ENCODE data around the gene HAVCR2.
A peak's percentile ranks its signal among the peaks of the same experiment; 100 is the strongest.

The HAVCR2 gene

DNA sequence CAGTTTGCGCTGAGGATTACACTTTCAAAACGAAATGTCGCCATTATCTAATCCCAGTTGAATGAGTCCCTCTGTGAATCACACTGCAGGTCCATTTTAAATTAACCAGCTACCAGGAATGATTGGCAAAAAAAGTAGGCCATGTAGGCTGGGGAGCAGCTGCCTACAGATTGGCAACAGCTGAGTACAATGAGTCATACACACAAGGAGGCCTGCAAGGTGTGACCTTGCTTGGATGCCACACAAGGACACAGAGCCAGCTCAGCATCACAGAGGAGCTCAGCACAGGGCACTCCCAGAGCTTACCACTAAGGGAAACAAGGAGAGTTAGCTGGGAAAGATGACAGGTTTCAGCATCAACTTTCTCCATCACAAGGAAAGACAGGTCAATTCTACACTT, 62.8 kb downstream of the HAVCR2 start:
- peak; percentile 2 for DNase-seq (ENCODE audit: low read depth, low spot score)

DNA sequence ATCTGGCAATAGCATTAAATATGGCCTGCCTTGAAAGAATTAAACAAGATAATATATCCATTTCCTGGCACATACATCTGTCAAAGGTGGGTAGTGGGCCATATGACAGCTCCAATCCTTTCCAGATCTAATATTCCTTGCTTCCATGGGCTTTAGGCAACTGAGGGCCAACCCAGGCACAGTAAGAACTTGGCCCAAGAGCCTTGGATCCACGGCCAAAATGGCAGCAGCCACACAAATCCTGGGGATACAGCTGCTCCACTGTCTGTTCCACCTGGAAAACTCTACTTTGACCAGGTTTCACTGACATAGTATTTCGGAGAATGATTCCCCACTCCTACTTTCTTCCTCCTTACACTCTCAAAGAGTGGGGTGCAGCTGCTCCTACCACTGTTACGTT, 63.2 kb downstream of the HAVCR2 start:
- DNase-seq (ENCODE audit: low read depth, low spot score), result no peak

DNA sequence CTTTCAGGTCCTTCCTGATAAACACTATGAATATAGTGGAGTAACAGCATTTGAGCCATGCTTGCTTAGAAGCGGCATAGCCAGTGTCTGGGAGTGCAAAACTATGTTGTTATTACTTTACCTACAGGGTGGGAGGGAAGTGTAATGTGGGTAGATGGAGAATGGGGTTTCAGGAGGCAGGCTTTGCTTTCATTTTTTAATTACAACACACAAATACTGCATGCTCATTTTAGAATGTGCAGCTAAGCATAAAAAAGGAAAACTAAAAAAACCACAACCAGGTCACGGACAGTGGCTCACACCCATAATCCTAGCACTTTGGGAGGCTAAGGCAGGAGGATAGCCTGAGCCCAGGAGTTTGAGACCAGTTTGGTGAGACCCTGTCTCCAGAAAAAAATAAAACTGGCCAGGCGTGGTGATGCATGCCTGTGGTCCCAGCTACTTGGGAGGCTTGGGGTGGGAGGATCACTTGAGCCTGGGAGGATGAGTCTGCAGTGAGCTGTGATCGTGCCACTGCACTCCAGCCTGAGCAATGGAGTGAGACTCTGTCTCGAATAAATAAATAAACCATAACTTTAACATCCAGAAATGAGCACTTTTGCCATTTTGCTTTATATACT, 70.2 kb downstream of the HAVCR2 start:
- DNase-seq (ENCODE audit: low read depth, low spot score), result no peak
